ENCODE measurements around the gene SUPT7L.
"Not testable (repeated sequence)": the region's sequence is repeated elsewhere in the genome, so short reads cannot be mapped to it uniquely, and the experiment has no call there.

Gene SUPT7L

GRCh38 chr2:27638037-27638637 is 25.3 kb downstream of the SUPT7L start:
- no peak for DNase-seq (ENCODE audit: low read depth, low spot score)

- no peak for DNase-seq (ENCODE audit: low read depth, low spot score)
Observed at GRCh38 chr2:27636766-27637165, 26.6 kb downstream of the SUPT7L start.

GRCh38 chr2:27634291-27634690 is 29.1 kb downstream of the SUPT7L start:
- no peak for DNase-seq (ENCODE audit: low read depth, low spot score)

- DNase-seq (ENCODE audit: low read depth, low spot score) = not testable (repeated sequence)
Observed at GRCh38 chr2:27630257-27630656, 33.2 kb downstream of the SUPT7L start.

- DNase-seq (ENCODE audit: low read depth, low spot score) = peak; percentile 62
Observed at GRCh38 chr2:27628767-27629709, 34.4 kb downstream of the SUPT7L start, which contains the start of the genes CCDC121 and GPN1. Gene CCDC121, minus strand, starts transcription at chr2:27629012. Its CDS starts 1,213 bp downstream, at chr2:27627799. Gene GPN1, plus strand, starts transcription at chr2:27629050. Its CDS starts 9 bp downstream, at chr2:27629059.

GRCh38 chr2:27627963-27628766 is 35.2 kb downstream of the SUPT7L start:
- peak; percentile 7 for DNase-seq (ENCODE audit: low read depth, low spot score)

- not testable (repeated sequence) for DNase-seq (ENCODE audit: low read depth, low spot score)
Observed at GRCh38 chr2:27626921-27627320, 36.5 kb downstream of the SUPT7L start.

- DNase-seq (ENCODE audit: low read depth, low spot score) = not testable (repeated sequence)
Observed at GRCh38 chr2:27626323-27626722, 37.1 kb downstream of the SUPT7L start.

GRCh38 chr2:27624943-27625342 is 38.5 kb downstream of the SUPT7L start:
- no peak for DNase-seq (ENCODE audit: low read depth, low spot score)

GRCh38 chr2:27622921-27623384 is 40.5 kb downstream of the SUPT7L start:
- DNase-seq (ENCODE audit: low read depth, low spot score) = no peak

GRCh38 chr2:27621524-27621923 is 41.9 kb downstream of the SUPT7L start:
- no peak for DNase-seq (ENCODE audit: low read depth, low spot score)

GRCh38 chr2:27615316-27615715 is 48.1 kb downstream of the SUPT7L start:
- no peak for DNase-seq (ENCODE audit: low read depth, low spot score)

- DNase-seq (ENCODE audit: low read depth, low spot score) = no peak
Observed at GRCh38 chr2:27613985-27614384, 49.4 kb downstream of the SUPT7L start.

GRCh38 chr2:27606611-27607010 is 56.8 kb downstream of the SUPT7L start:
- no peak for DNase-seq (ENCODE audit: low read depth, low spot score)

Data from smooth muscle cell of the brain vasculature (primary cell).